Activated CD8-positive, alpha-beta memory T cell treated with anti-CD3 and anti-CD28 coated beads for 1 hour (primary cell): Measurements from ENCODE around the gene TBATA.

Source experiments
- DNase-seq, 2 donors: peaks; one replicate each; pipeline ENCODE4 v3.0.0-alpha.2; 2020; ENCODE audit warnings: low read depth in 1 of 2; ENCODE audit errors: extremely low read depth in 1 of 2

Gene TBATA

DNA sequence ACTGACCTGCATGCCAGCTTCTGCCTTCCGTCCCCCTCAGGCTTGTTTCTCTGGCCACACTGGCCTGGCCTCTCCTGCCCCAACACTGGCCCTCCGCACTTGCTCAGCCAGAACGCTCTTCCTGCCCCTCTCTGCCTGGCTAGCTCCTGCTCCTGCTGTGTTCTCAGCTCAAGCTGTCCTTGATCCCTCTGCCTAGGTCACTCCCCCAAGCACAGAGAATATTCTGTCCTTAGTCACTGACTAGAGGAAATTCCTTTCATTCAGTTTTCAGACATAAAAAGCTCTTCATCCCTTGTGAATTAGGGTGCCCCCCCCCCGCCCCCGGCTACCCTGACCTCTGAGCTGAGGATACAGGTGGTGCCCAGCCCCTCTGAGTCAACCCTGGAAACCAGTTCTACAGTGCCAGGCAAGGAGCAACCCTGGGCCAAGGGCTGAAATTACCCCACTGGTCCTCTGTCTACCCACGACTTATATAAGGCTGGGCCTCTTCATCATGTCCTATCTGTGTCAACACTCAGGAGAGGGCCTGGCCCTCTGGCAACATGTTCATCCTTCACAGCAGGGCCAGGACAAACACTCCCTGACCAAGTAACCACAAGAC is 23.9 kb upstream of the TBATA start:
- no peak for DNase-seq

DNA sequence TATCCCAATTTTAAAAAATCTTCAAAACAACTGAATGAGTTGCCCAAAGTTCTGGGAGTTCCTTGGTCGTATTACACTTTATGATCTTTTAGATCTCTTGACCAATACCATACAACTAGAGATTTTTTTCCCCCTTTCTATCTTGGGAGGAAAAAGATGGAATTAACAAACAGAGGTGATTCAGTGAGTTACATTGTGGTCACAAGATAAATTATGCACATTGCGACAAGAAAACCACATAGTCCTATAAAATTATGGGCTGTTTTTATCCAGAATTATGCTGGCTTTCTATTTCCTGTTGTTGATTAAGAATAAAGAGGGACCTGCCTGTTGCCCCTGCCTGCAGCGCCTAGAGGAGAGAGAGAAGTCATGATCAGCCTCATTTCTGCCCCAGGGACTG is 22.4 kb upstream of the TBATA start:
- no peak for DNase-seq

DNA sequence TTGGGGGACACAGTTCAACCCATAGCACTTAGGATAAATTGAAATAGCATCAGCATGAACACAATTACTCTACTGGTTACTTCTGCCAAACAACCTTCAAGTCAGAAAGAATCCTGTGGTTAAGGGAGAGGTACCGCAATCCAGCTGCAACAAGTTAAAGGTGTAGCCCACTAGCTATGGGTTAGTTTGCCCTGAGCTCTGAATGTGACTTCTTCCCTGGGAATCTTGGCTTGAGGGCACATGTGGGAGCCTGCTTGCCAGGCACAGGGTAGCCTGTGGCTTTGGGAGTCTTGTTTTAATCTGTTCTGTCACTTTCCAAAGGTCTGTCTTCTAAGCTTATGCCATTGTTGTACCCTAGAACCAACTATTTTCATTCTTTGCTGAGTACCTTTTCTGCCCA is 21.7 kb upstream of the TBATA start:
- no peak for DNase-seq

DNA sequence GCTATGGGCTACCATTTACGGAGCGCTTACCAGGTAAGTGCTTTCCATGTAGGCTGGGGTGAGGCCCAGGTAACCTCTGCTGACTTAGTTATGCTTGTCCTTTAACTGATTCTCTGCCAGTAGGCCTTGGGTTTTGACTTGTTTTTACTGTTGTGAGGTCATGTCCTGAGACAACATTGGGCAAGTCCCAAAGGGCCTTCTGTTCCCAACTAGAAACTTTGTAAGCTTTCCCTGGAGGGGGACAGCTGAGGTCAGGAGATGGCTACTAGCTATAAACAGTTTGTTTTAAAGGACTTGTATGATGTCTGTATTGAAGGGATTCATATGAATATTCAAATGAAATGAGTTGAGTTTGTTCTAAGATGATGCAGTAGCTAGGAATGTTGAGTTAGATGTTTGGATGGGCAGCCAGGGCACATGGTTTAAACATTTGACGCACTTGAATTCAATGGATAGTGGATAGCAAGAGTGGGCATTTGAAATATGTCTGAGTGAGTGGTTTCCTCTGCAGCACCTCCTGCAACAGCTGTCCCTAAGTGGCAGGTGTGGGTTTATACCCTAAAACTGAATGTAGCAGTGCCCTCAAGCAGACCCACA is 20.5 kb upstream of the TBATA start:
- no peak for DNase-seq

DNA sequence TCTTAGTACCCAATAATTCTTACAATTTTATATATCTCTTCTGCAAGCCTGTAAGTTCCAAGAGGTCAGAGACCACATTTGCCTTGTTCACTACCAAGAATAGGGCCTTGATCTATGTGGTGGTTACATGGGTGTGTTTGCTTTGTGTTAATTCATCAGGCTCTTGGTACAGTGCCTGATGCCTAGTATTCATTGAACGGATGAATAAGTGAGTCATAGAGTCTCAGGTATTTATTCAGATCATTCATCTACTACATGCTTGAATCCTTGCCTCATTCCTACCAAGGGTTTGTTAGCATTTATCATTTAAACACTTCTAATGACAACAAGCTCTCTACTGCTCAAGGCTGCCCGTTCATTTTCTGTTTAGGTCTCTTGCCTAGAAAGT is 19.2 kb upstream of the TBATA start:
- no peak for DNase-seq

DNA sequence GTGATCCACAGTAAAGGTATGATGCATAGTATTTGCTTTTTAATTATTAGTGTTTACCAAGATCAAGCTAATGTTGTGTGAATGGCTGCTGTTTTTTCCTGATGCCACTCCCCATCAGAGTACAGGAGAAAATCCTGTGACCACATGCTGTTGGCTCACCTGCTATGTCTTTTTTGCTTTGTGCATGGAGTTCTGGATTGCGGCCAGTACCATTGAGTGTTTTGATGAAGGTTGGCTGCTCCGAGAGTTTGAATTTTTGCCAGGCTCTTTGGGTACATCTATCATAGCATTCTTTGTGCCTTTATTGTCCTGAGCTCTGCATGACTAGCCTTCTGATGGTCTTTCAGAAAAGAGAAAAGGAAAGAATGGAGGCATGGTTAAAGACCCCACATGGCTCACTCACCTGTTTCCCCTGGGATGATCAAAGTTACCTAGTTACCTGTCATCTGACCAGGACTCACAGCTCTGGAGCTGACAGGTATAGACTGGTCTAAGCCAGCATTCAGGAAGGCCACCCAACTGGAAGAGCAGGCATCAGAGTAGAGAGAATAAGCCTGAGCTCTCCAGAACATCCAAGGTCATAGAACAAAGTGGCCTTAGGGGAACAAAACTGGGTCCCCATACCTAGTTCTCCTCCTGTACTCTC is 18.7 kb upstream of the TBATA start:
- no peak for DNase-seq

DNA sequence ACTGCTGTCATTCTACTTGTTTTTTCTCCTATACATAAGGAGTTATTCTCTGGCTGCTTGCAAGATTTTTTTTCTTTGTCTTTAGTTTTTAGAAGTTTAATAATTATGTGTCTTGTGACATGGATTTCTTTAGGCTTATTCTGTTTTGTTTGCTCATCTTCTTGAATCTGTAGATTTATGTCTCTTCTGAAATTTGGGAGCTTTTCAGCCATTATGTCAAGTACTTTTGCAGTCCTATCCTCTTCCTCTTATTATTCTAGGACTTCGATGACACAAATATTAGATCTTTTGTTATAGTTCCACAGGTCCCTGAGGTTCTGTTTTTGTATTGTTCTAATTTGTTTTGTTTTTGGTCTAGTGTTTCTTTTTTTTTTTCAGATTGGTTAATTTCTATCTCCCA is 16.7 kb upstream of the TBATA start:
- DNase-seq = no peak

DNA sequence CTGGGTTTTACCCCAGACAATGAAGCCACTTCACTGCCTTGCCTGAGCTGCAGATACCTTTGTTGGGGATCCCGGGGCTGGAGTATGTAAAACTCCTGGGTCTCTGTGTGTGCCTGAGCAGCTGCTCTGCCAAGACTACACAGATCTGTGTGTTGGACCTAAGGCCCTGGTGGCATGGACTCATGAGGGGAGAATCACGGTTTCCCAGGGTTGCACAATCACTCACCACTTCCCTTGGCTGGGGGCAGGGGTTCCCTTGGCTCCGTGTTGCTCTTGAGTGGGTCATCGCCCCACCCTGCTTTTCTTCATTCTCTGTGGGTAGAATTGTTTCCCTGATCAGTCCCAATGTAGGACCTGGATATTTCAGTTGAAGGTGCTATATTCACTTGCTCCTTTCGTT is 13.9 kb upstream of the TBATA start:
- no peak for DNase-seq

DNA sequence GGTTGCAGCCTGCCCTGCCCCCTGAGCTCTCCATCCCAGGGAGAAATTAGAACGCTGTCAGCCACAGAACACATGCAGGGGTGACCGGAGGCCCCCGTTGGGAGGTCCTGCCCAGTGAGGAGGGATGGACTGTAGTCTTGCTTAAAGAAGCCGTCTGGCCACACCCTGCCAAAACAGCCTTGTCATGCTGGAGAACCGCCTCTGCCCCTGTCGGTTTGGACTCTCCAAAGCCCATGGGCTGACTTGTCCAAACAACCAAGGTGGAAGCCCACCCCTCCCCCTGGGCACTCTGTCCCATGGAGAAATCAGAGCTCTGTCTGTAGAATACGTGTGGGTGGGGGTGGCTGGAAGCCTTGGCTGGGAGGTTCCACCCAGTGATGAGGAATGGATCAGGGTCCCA is 12.7 kb upstream of the TBATA start:
- no peak for DNase-seq

DNA sequence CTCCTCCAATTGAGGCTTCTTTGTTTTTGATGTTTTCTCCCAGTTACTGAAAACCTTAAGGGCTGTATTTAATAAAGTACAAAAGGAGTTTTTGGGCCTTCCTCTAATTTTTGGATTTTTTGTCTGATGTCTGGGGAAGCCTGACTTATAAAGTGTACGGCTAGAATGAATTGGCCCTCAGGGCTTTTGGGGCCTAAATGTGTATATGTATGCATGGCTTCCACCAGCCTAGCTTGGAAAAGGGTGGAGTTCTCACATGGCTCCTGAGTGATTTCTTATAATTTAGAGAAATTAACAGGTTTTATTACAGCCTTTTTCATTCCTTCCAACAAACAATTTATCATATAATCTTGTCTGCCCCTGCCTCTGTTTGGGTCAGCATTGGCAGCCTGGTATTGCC is 10.4 kb upstream of the TBATA start:
- no peak for DNase-seq

DNA sequence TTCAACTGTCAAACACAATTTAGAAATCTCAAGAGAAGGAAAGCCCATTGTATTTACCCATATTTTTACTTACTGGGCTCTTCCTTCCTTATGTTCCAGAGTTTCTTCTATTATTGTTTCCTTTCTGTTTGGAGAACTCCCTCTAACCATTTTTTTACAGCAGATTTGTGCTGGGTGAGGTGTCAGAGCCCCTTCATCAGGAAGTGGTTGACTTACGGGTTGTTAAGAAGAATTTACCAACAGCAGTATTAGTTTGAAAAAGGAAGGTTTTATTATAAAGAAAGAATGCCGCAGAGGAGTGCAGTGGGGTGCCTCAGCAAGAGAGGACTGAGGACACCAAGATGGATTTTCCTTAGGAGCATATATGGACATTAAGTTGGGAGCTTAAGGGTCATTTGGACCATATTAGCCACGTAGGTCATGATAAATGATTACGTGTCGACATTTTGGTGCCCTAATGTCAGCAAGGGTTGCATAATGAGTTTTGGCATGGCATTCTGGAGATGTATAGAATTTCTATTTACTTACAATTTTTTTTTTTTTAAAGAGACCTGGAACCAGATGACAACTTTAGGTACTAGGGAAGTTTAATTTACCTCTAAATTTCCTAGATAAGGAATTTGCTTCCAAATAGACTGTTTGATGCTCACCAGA is 6.3 kb upstream of the TBATA start:
- DNase-seq = no peak

DNA sequence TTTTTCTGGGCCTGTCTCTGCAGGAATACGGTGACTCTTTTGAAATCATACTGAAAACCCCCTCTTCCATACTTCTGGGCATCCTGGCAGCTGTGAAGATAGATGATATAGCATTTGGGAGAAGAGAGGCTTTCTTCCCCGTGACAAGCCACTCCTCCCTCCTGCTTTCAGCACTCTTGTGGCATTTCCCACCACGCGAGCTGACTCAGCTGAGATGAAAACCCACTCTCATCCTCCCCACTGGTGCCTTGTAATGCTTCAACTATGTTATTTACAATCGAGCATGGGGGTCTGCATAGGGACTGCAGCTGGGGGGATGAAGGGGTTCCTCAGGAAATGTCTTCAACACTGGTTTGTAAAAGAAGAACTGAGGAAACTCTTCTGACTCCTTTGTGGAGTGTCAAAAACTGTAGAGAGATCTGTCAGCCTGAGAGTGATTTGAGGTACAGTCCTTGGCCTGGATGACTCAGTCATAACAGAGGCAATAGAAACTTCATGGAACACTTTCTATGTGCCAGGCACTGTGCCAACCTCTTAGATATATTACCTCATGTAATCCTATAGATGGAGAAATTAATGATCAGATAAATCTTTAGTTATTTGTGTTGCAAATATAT is 1.7 kb upstream of the TBATA start:
- no peak for DNase-seq

DNA sequence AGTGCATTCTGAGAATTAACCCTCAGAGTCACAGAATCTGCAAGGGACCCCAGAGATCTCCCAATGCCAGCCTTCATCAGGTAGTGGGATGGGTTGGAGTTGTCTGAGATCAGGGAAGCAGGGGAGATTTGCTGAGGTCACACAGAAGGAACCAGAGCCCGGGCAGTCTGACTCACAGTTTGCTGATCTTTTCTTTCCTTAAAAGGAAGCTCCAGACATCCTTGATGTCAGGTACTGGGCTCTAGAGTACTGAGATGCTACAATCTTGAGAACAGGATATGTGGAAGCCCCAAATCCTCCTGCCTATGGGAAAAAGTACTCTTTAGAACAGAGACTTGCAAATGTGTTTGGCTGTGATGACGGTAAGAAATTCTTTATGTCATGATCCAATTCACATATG is 706 bp downstream of the TBATA start:
- no peak for DNase-seq

DNA sequence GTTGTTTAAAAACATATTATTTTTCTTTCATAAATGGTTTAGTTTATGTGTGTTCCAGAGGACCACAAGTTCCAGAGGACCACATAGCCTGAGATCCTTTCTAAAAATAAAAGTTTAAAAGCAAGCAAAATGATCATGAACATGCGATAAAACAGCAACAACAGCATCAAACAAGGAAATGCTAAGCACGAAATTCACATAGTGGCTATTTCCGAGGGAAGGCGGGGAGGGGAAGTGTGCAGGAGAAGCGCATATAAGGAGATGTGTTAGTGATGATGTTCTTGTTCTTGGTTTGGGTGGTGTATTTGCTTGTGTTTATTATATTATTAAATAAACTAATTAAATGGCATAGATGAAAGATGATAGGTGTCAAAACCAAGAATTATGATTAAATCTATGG is 1.2 kb downstream of the TBATA start:
- no peak for DNase-seq

DNA sequence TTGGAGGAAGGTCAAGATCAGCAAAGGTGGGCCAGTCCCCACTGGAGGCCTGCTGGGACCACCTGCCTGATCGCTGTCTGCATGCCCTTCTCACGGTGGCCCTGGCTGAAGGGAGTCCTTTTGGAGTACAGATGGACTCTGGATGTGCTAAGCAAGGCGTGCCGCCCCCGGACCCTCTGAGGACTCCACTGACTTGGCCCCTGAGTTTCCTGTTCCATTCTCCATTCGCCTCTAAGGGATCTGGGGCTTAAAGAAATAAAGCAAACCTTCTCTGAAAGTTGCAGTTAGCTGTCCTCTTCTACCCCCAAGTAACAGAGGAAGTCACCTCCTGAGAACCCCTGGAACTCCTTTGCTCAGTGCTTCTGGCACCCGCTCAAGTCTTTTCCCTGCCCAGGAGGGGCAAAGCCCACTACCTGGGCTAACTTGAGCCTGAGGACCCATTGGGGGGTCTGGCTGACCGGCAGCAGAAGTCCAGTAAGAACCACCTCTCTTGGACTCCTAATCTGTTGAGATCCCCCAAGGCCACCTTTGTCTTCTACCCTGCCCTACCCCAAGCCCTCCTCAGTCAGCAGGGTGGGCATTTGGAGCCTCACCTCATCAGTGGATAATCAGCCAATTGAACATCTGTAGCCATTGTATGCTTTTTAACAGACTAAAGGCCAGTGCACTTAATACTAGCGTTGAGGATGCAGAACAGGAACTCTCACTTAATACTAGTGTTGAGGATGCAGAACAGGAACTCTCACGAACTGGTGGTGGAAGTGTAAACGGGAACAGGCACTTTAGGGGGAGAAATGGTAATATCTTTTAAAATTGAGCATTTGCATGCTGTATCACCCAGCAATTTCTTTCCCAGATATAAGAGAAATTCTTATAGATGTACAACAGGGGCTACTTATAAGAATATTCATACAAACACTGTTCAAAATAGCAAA is 2.2 kb downstream of the TBATA start:
- no peak for DNase-seq

DNA sequence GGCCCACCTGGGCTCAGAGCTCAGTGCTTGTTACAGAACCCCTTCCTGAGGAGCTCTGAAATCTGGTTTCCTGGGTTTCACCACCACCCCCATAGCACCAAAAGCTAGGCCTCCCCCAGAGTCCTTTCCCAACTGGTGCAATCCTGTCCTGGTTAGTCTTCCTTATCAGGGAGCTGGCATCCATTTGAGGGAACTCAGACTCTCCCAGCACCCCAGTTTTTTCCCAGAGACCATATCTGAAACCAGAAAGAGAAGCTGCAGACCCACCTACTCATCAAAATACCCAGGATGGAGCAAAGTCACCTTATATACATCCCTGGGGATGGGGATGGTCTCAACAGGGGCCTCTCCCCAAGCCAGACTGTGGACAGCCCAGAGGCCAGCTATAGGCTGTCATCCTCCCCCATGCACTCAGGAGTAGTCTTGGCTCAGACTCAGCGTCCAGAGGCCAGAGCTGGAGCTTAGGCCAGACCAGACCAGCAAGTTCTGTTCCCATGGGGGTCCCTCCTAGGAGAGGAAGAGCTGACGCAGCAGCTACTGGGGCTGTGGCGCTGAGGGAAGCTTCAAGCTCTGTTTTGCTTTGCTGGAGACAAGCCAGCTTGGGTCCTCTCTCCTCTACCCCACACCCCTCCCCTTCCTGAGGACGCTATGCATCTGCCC is 3.0 kb downstream of the TBATA start:
- no peak for DNase-seq

DNA sequence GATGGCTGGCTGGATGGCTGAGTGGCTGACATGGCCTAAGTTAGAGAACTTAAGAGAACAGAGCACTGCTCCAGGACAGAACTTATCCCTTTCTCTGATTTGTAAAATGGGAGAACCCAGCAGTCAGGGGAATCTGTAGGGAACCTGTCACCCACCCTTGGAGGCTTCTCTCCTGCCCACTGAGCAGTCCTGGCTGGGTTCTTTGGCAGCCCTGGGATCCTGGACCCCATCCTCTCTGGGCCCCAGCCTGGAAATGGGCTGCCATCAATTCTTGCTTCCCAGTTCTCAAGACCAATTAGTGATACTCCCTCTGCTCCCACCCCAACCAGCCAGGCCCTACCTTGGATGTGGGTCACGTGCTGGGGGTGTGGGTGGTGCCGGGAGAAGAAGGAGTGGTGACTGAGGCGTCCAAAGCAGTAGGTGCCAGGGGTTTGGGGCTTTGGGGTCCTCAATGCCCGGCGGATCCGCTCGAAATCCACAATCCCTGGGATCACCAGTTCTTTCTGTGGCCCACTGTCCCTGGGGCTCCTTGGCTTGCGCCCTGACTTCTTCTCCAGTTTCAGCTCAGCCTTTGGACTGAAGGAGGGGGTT is 3.6 kb downstream of the TBATA start:
- DNase-seq = no peak

DNA sequence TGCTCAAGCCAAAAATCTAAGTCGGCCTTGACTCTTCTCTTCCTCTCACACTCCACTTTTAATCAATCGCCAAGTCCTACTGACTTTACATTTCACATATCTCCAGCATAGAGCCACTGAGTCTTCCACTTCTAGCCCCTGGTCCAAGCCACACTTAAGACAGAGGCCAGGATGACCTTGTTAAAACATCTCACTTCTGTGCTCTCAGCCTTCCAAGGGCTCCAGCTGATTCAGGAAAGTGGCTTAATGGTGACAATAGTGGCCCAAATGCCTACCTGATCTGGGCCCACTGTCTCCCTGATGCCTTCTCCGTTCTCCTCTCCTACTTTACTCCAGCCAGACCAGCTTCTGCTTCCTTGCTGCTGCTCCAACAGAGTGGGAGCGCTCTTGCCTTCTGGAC is 4.4 kb downstream of the TBATA start:
- DNase-seq = no peak

DNA sequence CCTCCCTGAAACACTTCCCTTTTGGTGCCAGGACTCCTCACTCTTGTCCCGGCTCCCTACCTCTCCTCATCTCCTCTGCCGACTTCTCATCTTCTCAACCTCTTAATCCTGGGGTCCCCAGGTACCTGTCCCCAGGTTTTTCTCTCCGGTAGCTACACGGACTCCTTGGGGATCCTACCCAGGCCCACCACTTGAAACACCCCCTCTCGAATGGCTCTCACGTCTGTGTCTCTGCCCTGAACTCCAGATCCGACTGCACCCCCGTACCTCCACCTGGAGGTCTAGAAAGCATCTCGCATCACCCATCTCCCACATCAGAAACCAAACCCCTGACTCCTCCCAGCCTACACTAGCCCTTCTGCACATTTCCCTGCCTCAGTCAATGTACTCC is 4.8 kb downstream of the TBATA start:
- no peak for DNase-seq
